ENCODE results near the gene NOD2. TPM values are rescaled to one million over a fixed set of nuclear protein-coding genes. Genes with fewer than 3 reads are reported as not detected.

Gene NOD2
- polyA plus RNA-seq, 1 donor, result 2.3 TPM

- DNase-seq, result no peak
These were observed 1.9 kb downstream of the NOD2 start for GRCh38 chr16:50695017-50696000.

- no peak for DNase-seq
These were observed 2.7 kb downstream of the NOD2 start for GRCh38 chr16:50696126-50696525.

- no peak for DNase-seq
These were observed 3.4 kb downstream of the NOD2 start for GRCh38 chr16:50696575-50697420.

GRCh38 chr16:50697421-50697715 is 4.0 kb downstream of the NOD2 start:
- no peak for DNase-seq

GRCh38 chr16:50697881-50698767 is 4.7 kb downstream of the NOD2 start:
- no peak for DNase-seq

- DNase-seq, result no peak
These were observed 6.1 kb downstream of the NOD2 start for GRCh38 chr16:50699326-50700159.

- DNase-seq, result no peak
These were observed 9.3 kb downstream of the NOD2 start for GRCh38 chr16:50702725-50703124.

- DNase-seq, result no peak
These were observed 10.8 kb downstream of the NOD2 start for GRCh38 chr16:50704245-50704644.

- DNase-seq, result no peak
These were observed 12.2 kb downstream of the NOD2 start for GRCh38 chr16:50705436-50706110.

- no peak for DNase-seq
These were observed 12.8 kb downstream of the NOD2 start for GRCh38 chr16:50706250-50706649.

GRCh38 chr16:50708373-50709060 is 15.1 kb downstream of the NOD2 start:
- no peak for DNase-seq

GRCh38 chr16:50709061-50709684 is 15.8 kb downstream of the NOD2 start:
- DNase-seq, result no peak

- DNase-seq, result no peak
These were observed 16.6 kb downstream of the NOD2 start for GRCh38 chr16:50709980-50710379.

GRCh38 chr16:50711040-50711439 is 17.6 kb downstream of the NOD2 start:
- no peak for DNase-seq

- DNase-seq, result no peak
These were observed 18.6 kb downstream of the NOD2 start for GRCh38 chr16:50711862-50712559.

GRCh38 chr16:50712560-50712898 is 19.1 kb downstream of the NOD2 start:
- no peak for DNase-seq

GRCh38 chr16:50712956-50713355 is 19.6 kb downstream of the NOD2 start:
- no peak for DNase-seq

- DNase-seq, result no peak
These were observed 23.7 kb downstream of the NOD2 start for GRCh38 chr16:50717091-50717490.

- no peak for DNase-seq
These were observed 24.1 kb downstream of the NOD2 start for GRCh38 chr16:50717494-50717893.
